Tibial nerve (tissue), 4 donors: ENCODE data around the gene RNF225. TPM values are rescaled to one million over a fixed set of nuclear protein-coding genes. Genes with fewer than 3 reads are reported as not detected.

ENCODE experiments used
- DNase-seq, 2 donors: peaks; one replicate each; pipeline ENCODE4 v3.0.0-alpha.2; 2019; ENCODE audit warnings: low spot score in 2 of 2
- H3K27ac ChIP-seq, 4 donors: fragments of 200-600 bp; sonication (generic) in 3 of 4; one replicate each; pipeline ENCODE4 v1.5.1; 2017 to 2019; ENCODE audit warnings: mild to moderate bottlenecking in 1 of 4
- H3K27me3 ChIP-seq, 2 donors: fragments of 200-600 bp; sonication (generic) in 1 of 2; one replicate each; pipeline versions ENCODE4 v1.5.1 to v1.6.0; 2017 to 2019
- H3K36me3 ChIP-seq, 3 donors: fragments of 200-600 bp; sonication (generic); one replicate each; pipeline ENCODE4 v1.5.1; 2018 to 2019
- H3K4me1 ChIP-seq, 4 donors: fragments of 200-600 bp; sonication (generic) in 3 of 4; one replicate each; pipeline ENCODE4 v1.5.1; 2017 to 2019
- H3K4me3 ChIP-seq, 4 donors: fragments of 200-600 bp; sonication (generic) in 3 of 4; one replicate each; pipeline ENCODE4 v1.5.1; 2017 to 2019; ENCODE audit warnings: mild to moderate bottlenecking in 1 of 4, moderate library complexity in 1 of 4
- H3K9me3 ChIP-seq, 4 donors: fragments of 200-600 bp; sonication (generic) in 3 of 4; one replicate each; pipeline ENCODE4 v1.5.1; 2017 to 2019
- EP300 ChIP-seq, 2 donors: sonication (generic); formaldehyde crosslinking; IDR thresholded peaks; one replicate each; pipeline ENCODE4 v1.6.1; 2017; ENCODE audit warnings: antibody characterized with exemption in 2 of 2, mild to moderate bottlenecking in 1 of 2
- POLR2A ChIP-seq, 2 donors: fragments of 450-650 bp; IDR thresholded peaks; one replicate each; pipeline ENCODE4 v1.6.1; 2017; ENCODE audit warnings: antibody characterized with exemption in 2 of 2, mild to moderate bottlenecking in 2 of 2, moderate library complexity in 2 of 2
- WGBS, 2 donors: methylation state at CpG; one replicate each; pipeline ENCODE4 v1.1.5; 2018; 5-methylcytosine and 5-hydroxymethylcytosine counted together
- total RNA-seq, 4 donors: library from RNA; depleted of rRNA; stranded (reverse); fragments of >200 nt; gene quantifications; one replicate each; pipeline ENCODE4 v1.1.0, GENCODE V29; 2016
- TF ChIP-seq, protein P1 (sequence below), 5 experiments: fragments of 200-600 bp in 3 of 5; fragments of 450-650 bp in 2 of 5; sonication (generic) in 3 of 5; IDR thresholded peaks; one replicate each; pipeline ENCODE4 v1.5.1; 2016 to 2019; ENCODE audit warnings: antibody characterized with exemption in 5 of 5, mild to moderate bottlenecking in 3 of 5, moderate library complexity in 2 of 5

RNF225 gene
- total RNA-seq, 4 donors from 2014 or later, result not detected

- H3K4me1 ChIP-seq, result no peaks in the 10 kb centered on the region
- H3K36me3 ChIP-seq, result peaks cover 17 to 95% (median 26%) of the 10 kb centered on the region in 3 donors
- 98 to 99% methylated on average over 5 of the region's 5 CpGs for WGBS, 2 donors
- peaks cover 0 to 52% (median 0%) of the 10 kb centered on the region in 4 donors for H3K9me3 ChIP-seq
- H3K4me3 ChIP-seq, result no peak overlapping the region
- no peak for TF ChIP-seq EP300 (IDR thresholded peaks at IDR 0.05)
- TF ChIP-seq POLR2A (IDR thresholded peaks at IDR 0.05), result no peak
- TF ChIP-seq, protein P1, sequence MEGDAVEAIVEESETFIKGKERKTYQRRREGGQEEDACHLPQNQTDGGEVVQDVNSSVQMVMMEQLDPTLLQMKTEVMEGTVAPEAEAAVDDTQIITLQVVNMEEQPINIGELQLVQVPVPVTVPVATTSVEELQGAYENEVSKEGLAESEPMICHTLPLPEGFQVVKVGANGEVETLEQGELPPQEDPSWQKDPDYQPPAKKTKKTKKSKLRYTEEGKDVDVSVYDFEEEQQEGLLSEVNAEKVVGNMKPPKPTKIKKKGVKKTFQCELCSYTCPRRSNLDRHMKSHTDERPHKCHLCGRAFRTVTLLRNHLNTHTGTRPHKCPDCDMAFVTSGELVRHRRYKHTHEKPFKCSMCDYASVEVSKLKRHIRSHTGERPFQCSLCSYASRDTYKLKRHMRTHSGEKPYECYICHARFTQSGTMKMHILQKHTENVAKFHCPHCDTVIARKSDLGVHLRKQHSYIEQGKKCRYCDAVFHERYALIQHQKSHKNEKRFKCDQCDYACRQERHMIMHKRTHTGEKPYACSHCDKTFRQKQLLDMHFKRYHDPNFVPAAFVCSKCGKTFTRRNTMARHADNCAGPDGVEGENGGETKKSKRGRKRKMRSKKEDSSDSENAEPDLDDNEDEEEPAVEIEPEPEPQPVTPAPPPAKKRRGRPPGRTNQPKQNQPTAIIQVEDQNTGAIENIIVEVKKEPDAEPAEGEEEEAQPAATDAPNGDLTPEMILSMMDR (IDR thresholded peaks at IDR 0.05), result no peak
- DNase-seq, result no peak
- H3K27ac ChIP-seq, result no peak overlapping the region
- H3K27me3 ChIP-seq, result no peaks in the 10 kb centered on the region
Observed at GRCh38 chr19:58416604-58417003, 21.1 kb downstream of the RNF225 start.

GRCh38 chr19:58417071-58417470 is 21.6 kb downstream of the RNF225 start:
- Histone ChIP-seq H3K27ac (no peak overlapping the region), H3K4me3 (no peak overlapping the region), H3K27me3 (no peaks in the 10 kb centered on the region), H3K9me3 (peaks cover 0 to 56% (median 0%) of the 10 kb centered on the region in 4 donors), H3K4me1 (no peaks in the 10 kb centered on the region), H3K36me3 (peaks cover 17 to 98% (median 26%) of the 10 kb centered on the region in 3 donors)
- DNase-seq, result no peak
- WGBS, 2 donors, result 95 to 96% methylated on average over 7 of the region's 7 CpGs
- TF ChIP-seq EP300 (IDR thresholded peaks at IDR 0.05), result no peak
- TF ChIP-seq, protein P1 (IDR thresholded peaks at IDR 0.05), result no peak

- WGBS, 2 donors, result 73 to 78% methylated on average over 1 of the region's 1 CpG
- TF ChIP-seq EP300 (IDR thresholded peaks at IDR 0.05), result no peak
- TF ChIP-seq, protein P1 (IDR thresholded peaks at IDR 0.05), result no peak
- no peak for TF ChIP-seq POLR2A (IDR thresholded peaks at IDR 0.05)
- Histone ChIP-seq H3K27me3 (no peaks in the 10 kb centered on the region), H3K36me3 (peaks cover 0 to 82% (median 5%) of the 10 kb centered on the region in 3 donors), H3K27ac (no peak overlapping the region), H3K4me1 (no peaks in the 10 kb centered on the region), H3K4me3 (no peak overlapping the region), H3K9me3 (peaks cover 11 to 92% (median 35%) of the 10 kb centered on the region in 4 donors)
- DNase-seq, result no peak
Observed at GRCh38 chr19:58428617-58429016, 33.2 kb downstream of the RNF225 start.

DNA sequence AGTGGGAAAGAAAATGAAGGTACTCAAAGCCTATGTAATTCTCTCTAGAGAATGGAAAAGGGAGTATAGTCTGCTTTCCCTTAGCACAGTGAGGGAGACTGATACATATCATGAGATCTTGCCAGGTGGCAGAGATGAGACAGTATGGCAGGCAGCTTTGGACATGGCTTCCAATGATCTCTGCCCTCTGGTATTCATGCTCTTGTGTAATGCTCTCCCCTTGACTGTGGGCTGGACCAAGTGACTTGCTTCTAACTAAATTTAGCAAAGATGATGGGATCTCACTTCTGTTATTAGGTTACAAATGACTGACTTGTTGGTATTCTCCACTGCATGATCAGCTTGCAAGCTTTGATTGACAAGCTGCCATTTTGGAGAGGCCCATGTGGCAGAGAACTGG is 34.3 kb downstream of the RNF225 start:
- no peaks in the 10 kb centered on the region for H3K4me1 ChIP-seq
- H3K27me3 ChIP-seq, result no peaks in the 10 kb centered on the region
- no peak overlapping the region for H3K4me3 ChIP-seq
- TF ChIP-seq, protein P1 (IDR thresholded peaks at IDR 0.05), result no peak
- no peak for TF ChIP-seq EP300 (IDR thresholded peaks at IDR 0.05)
- no peak for TF ChIP-seq POLR2A (IDR thresholded peaks at IDR 0.05)
- no peak overlapping the region for H3K27ac ChIP-seq
- H3K36me3 ChIP-seq, result peaks cover 4 to 90% (median 16%) of the 10 kb centered on the region in 3 donors
- peaks cover 17 to 99% (median 46%) of the 10 kb centered on the region in 4 donors for H3K9me3 ChIP-seq
- no peak for DNase-seq

DNA sequence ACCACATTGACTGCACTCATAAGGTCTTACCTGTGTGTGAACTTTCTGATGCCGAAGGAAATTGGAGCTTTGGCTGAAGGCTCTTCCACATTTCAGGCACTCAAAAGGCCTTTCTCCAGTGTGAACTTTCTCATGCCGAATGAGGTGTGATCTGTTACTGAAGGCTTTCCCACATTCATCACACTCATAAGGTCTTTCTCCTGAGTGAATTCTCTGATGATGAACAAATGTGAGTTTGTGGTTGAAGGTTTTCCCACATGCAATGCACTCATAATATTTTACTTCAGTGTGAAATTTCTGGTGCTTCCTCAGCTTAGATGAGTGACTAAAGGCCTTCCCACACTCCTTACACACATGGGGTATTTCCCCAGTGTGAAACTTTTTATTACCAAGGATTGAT is 38.8 kb downstream of the RNF225 start:
- no peak overlapping the region for H3K4me3 ChIP-seq
- DNase-seq, result no peak
- WGBS, 2 donors, result 96 to 100% methylated on average over 2 of the region's 2 CpGs
- H3K27me3 ChIP-seq, result no peaks in the 10 kb centered on the region
- H3K4me1 ChIP-seq, result peaks cover 0 to 5% (median 2%) of the 10 kb centered on the region in 4 donors
- peaks cover 13 to 100% (median 42%) of the 10 kb centered on the region in 3 donors for H3K36me3 ChIP-seq
- peaks cover 24 to 100% (median 66%) of the 10 kb centered on the region in 4 donors for H3K9me3 ChIP-seq
- TF ChIP-seq EP300 (IDR thresholded peaks at IDR 0.05) (no peak), POLR2A (IDR thresholded peaks at IDR 0.05) (no peak)
- TF ChIP-seq, protein P1 (IDR thresholded peaks at IDR 0.05), result no peak
- no peak overlapping the region for H3K27ac ChIP-seq
